ENCODE results near the gene ZNF462.

ZNF462 gene

GRCh38 chr9:106963684-106964083 is 100.7 kb downstream of the ZNF462 start:
- H3K36me3 ChIP-seq (replicated peaks; ENCODE audit: low read depth, low read length): no peaks in the 10 kb centered on the region
- peaks cover 11% of the 10 kb centered on the region; the same call in 1 of the 2 replicates for H3K27me3 ChIP-seq (ENCODE audit: low read depth, low read length)
- H3K27ac ChIP-seq (ENCODE audit: low read length): no peak overlapping the region
- H4K20me1 ChIP-seq (ENCODE audit: insufficient read depth, low read length): no peaks in the 10 kb centered on the region
- TF ChIP-seq CTCF (IDR thresholded peaks at IDR 0.05; ENCODE audit: low read depth, low read length): no peak
- H3K4me3 ChIP-seq (ENCODE audit: low read length): no peak overlapping the region
- H3K9ac ChIP-seq (ENCODE audit: low read length): no peak overlapping the region
- H2AFZ ChIP-seq (ENCODE audit: low read depth, low read length): no peak overlapping the region
- no peaks in the 10 kb centered on the region for H3K79me2 ChIP-seq (ENCODE audit: low read length)
- H3K4me2 ChIP-seq (ENCODE audit: low read length): no peak overlapping the region
- no peaks in the 10 kb centered on the region for H3K9me3 ChIP-seq (ENCODE audit: insufficient read depth, low read length)
- H3K4me1 ChIP-seq (ENCODE audit: low read length): peaks cover 21% of the 10 kb centered on the region

- no peaks in the 10 kb centered on the region for H3K36me3 ChIP-seq (replicated peaks; ENCODE audit: low read depth, low read length)
Observed at GRCh38 chr9:106964329-106964728, 101.4 kb downstream of the ZNF462 start.

GRCh38 chr9:106964822-106965525 is 102.0 kb downstream of the ZNF462 start:
- no peak overlapping the region for H2AFZ ChIP-seq (ENCODE audit: low read depth, low read length)
- peaks cover 21% of the 10 kb centered on the region for H3K4me1 ChIP-seq (ENCODE audit: low read length)
- no peaks in the 10 kb centered on the region for H3K79me2 ChIP-seq (ENCODE audit: low read length)
- H3K4me2 ChIP-seq (ENCODE audit: low read length): no peak overlapping the region
- H4K20me1 ChIP-seq (ENCODE audit: insufficient read depth, low read length): no peaks in the 10 kb centered on the region
- peaks cover 18% of the 10 kb centered on the region for H3K27me3 ChIP-seq (ENCODE audit: low read depth, low read length)
- H3K27ac ChIP-seq (ENCODE audit: low read length): no peak overlapping the region
- H3K9ac ChIP-seq (ENCODE audit: low read length): no peak overlapping the region
- TF ChIP-seq EZH2phosphoT487 (IDR thresholded peaks at IDR 0.05; ENCODE audit: low read depth) (no peak), CTCF (IDR thresholded peaks at IDR 0.05; ENCODE audit: low read depth, low read length) (no peak)
- H3K4me3 ChIP-seq (ENCODE audit: low read length): no peak overlapping the region
- H3K36me3 ChIP-seq (replicated peaks; ENCODE audit: low read depth, low read length): no peaks in the 10 kb centered on the region
- H3K9me3 ChIP-seq (ENCODE audit: insufficient read depth, low read length): no peaks in the 10 kb centered on the region

More at GRCh38 chr9:106964329-106964728, 101.4 kb downstream of the ZNF462 start:
- no peaks in the 10 kb centered on the region for H3K79me2 ChIP-seq (ENCODE audit: low read length)
- H3K4me1 ChIP-seq (ENCODE audit: low read length): peaks cover 21% of the 10 kb centered on the region
- peak overlapping the region; percentile 35 for H3K4me2 ChIP-seq (ENCODE audit: low read length)
- H3K4me3 ChIP-seq (ENCODE audit: low read length): no peak overlapping the region
- H3K9ac ChIP-seq (ENCODE audit: low read length): no peak overlapping the region
- H3K9me3 ChIP-seq (ENCODE audit: insufficient read depth, low read length): no peaks in the 10 kb centered on the region
- TF ChIP-seq CTCF (IDR thresholded peaks at IDR 0.05; ENCODE audit: low read depth, low read length) (no peak), EZH2phosphoT487 (IDR thresholded peaks at IDR 0.05; ENCODE audit: low read depth) (no peak)
- peaks cover 12% of the 10 kb centered on the region; the same call in 1 of the 2 replicates for H3K27me3 ChIP-seq (ENCODE audit: low read depth, low read length)
- H2AFZ ChIP-seq (ENCODE audit: low read depth, low read length): no peak overlapping the region
- H4K20me1 ChIP-seq (ENCODE audit: insufficient read depth, low read length): no peaks in the 10 kb centered on the region
- H3K27ac ChIP-seq (ENCODE audit: low read length): no peak overlapping the region

GRCh38 chr9:106966481-106966880 is 103.5 kb downstream of the ZNF462 start:
- H3K4me2 ChIP-seq (ENCODE audit: low read length): no peak overlapping the region
- no peak overlapping the region for H3K27ac ChIP-seq (ENCODE audit: low read length)
- H3K4me3 ChIP-seq (ENCODE audit: low read length): no peak overlapping the region
- H3K4me1 ChIP-seq (ENCODE audit: low read length): peaks cover 21% of the 10 kb centered on the region
- peaks cover 31% of the 10 kb centered on the region for H3K27me3 ChIP-seq (ENCODE audit: low read depth, low read length)
- H2AFZ ChIP-seq (ENCODE audit: low read depth, low read length): no peak overlapping the region
- no peaks in the 10 kb centered on the region for H4K20me1 ChIP-seq (ENCODE audit: insufficient read depth, low read length)
- TF ChIP-seq EZH2phosphoT487 (IDR thresholded peaks at IDR 0.05; ENCODE audit: low read depth) (no peak), CTCF (IDR thresholded peaks at IDR 0.05; ENCODE audit: low read depth, low read length) (no peak)
- no peaks in the 10 kb centered on the region for H3K9me3 ChIP-seq (ENCODE audit: insufficient read depth, low read length)
- H3K79me2 ChIP-seq (ENCODE audit: low read length): no peaks in the 10 kb centered on the region
- H3K9ac ChIP-seq (ENCODE audit: low read length): no peak overlapping the region
- H3K36me3 ChIP-seq (replicated peaks; ENCODE audit: low read depth, low read length): no peaks in the 10 kb centered on the region
